ENCODE measurements around the gene IKZF3.
"Not testable (repeated sequence)": the region's sequence is repeated elsewhere in the genome, so short reads cannot be mapped to it uniquely, and the experiment has no call there.

Gene IKZF3

DNA sequence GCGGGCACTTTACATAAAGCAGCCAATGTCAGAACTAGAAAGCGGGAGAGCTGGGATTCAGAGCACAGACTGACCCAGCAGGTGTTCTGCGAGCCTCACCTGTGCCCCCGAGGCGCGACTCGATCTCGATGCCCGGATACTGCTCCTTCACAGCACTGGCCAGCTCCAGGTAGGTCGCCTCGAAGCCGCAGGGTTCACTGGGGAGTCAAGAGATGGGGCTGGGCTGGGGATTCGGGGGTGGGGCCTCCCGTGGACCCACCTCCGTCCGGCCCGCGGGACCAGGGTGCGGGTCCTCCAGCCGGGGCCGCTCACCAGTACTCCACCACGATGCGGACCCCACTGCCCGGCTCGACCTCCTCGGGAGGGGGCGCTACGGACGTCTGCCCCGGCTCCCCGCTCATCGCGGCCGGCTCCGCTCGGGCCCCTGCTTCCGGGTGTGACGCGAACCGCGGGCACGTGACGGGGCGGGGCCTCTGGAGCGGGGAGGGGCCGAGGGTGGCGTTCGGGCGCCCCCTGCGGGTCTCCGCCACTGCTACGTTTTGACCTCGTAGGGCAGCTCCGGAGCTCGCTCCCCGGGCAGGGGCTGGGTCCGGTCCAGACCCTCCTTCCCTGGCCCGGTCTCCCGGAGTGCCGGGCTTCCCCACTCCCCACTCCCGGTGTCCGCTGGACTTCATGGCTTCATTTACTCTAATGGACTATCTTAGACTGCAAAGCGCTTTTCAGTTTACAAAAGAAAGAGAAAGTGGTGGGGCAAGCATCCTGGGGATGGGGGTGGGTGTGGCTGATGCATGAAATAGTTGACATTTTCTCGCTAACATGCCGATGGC lies 133.8 kb downstream of the IKZF3 start, which contains the start of gene MIEN1:
Gene MIEN1 (minus strand): TSS at position 438 of the 827 bp plus-strand sequence. CDS start 37 bp downstream, at position 401.
- DNase-seq, result peak; percentile 87
- in situ Hi-C loops (cut with MboI; ENCODE audit: low pct_unique_long_range_greater_than_20kb, low sequenced_read_pairs), result no loop called here

GRCh38 chr17:39729280-39729851 lies 134.7 kb downstream of the IKZF3 start:
- no peak for DNase-seq
- in situ Hi-C loops (cut with MboI; ENCODE audit: low pct_unique_long_range_greater_than_20kb, low sequenced_read_pairs), result no loop called here

- in situ Hi-C loops (cut with MboI; ENCODE audit: low pct_unique_long_range_greater_than_20kb, low sequenced_read_pairs), result no loop called here
- no peak for DNase-seq
These were observed 136.6 kb downstream of the IKZF3 start for GRCh38 chr17:39727556-39727955.

DNA sequence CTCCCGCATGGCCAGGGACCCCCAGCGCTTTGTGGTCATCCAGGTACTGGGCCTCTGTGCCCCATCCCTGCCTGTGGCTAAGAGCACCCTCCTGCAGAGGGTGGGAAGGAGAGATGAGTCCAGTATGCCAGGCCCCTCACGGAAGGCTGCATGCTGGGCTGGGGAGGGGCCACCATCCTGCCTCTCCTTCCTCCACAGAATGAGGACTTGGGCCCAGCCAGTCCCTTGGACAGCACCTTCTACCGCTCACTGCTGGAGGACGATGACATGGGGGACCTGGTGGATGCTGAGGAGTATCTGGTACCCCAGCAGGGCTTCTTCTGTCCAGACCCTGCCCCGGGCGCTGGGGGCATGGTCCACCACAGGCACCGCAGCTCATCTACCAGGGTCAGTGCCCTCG lies 137.5 kb downstream of the IKZF3 start:
- no peak for DNase-seq
- in situ Hi-C loops (cut with MboI; ENCODE audit: low pct_unique_long_range_greater_than_20kb, low sequenced_read_pairs), result no loop called here

DNA sequence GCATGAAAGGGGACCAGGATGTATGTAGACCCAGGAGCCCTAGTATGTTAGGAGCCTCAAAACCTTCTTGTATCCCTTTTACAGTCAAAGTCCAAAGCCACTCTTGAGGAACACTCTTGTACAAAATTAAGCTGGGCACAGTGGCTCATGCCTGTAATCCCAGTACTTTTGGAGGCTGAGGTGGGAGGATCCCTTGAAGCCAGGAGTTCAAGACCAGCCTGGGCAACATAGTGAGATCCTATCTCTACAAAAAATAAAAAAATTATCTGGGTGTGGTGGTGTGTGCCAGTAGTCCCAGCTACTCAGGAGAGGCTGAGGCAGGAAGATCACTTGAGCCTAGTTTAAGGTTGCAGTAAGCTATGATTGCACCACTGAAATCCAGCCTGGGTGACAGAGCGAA lies 138.2 kb downstream of the IKZF3 start:
- not testable (repeated sequence) for DNase-seq

DNA sequence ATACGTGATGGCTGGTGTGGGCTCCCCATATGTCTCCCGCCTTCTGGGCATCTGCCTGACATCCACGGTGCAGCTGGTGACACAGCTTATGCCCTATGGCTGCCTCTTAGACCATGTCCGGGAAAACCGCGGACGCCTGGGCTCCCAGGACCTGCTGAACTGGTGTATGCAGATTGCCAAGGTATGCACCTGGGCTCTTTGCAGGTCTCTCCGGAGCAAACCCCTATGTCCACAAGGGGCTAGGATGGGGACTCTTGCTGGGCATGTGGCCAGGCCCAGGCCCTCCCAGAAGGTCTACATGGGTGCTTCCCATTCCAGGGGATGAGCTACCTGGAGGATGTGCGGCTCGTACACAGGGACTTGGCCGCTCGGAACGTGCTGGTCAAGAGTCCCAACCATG lies 139.4 kb downstream of the IKZF3 start:
- in situ Hi-C loops (cut with MboI; ENCODE audit: low pct_unique_long_range_greater_than_20kb, low sequenced_read_pairs), result no loop called here
- no peak for DNase-seq

More for the DNA sequence above, 138.2 kb downstream of the IKZF3 start:
- in situ Hi-C loops (cut with MboI; ENCODE audit: low pct_unique_long_range_greater_than_20kb, low sequenced_read_pairs), result not testable (repeated sequence)

DNA sequence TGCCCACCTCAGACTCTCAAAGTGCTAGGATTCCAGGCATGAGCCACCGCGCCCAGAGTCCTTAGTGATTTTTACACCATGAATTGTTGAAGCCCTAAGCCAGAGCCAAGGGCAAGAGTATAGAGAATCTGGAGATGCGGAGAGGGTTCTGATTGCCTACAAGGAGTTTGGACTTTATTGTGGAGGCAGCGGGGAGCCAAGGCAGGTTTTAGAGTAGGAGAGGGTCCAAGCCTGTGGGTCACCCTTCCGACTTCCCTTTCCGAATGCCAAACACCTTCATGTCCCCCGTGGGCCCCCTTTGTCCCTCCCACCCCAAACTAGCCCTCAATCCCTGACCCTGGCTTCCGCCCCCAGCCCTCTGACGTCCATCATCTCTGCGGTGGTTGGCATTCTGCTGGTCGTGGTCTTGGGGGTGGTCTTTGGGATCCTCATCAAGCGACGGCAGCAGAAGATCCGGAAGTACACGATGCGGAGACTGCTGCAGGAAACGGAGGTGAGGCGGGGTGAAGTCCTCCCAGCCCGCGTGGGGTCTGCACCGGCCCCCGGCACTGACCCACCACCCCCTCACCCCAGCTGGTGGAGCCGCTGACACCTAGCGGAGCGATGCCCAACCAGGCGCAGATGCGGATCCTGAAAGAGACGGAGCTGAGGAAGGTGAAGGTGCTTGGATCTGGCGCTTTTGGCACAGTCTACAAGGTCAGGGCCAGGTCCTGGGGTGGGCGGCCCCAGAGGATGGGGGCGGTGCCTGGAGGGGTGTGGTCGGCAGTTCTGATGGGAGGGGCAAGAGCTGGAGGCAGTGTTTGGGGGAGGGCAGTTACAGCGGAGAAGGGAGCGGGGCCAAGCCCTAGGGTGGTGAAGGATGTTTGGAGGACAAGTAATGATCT lies 140.9 kb downstream of the IKZF3 start:
- in situ Hi-C loops (cut with MboI; ENCODE audit: low pct_unique_long_range_greater_than_20kb, low sequenced_read_pairs), result no loop called here
- DNase-seq, result peak; percentile 7

- no peak for DNase-seq
These were observed 142.0 kb downstream of the IKZF3 start for GRCh38 chr17:39722104-39722503.

DNA sequence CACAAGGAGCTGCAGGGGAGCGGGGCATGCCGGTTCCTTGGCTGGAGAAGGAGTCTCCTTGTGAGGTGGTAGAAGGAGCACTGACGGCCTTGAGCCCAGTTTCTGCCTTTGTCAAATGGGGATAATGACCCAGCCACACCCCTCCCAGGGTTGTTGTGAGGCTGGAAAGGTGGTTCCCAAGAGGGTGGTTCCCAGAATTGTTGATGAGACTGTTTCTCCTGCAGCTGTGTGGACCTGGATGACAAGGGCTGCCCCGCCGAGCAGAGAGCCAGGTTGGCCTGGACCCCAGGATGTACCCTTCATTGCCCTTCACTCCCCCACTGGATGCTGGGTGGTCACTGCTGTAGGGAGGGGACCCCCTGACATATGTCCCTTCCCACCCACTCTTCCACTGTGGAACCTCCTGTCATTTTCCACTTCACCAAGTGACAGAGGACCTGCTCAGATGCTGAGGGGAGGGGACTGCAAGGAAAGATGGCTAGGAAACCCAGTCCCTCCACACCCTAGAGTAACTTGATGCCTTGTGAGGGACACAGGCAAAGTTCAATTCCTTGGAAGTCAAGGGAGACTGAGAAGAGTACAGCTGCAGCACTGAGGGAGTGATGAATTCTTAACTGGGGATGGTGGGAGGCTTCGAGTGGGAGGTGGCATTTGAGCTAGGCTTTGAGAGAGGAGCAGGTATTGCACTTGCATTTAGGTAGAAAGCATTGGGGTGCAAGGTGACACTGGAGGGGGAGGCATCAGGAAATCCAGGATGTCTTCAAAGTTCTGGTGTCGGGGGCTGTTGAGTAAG lies 144.4 kb downstream of the IKZF3 start:
- no peak for DNase-seq
- in situ Hi-C loops (cut with MboI; ENCODE audit: low pct_unique_long_range_greater_than_20kb, low sequenced_read_pairs), result no loop called here

More at GRCh38 chr17:39722104-39722503, 142.0 kb downstream of the IKZF3 start:
- in situ Hi-C loops (cut with MboI; ENCODE audit: low pct_unique_long_range_greater_than_20kb, low sequenced_read_pairs), result no loop called here

- DNase-seq, result no peak
- in situ Hi-C loops (cut with MboI; ENCODE audit: low pct_unique_long_range_greater_than_20kb, low sequenced_read_pairs), result no loop called here
These were observed 146.5 kb downstream of the IKZF3 start for GRCh38 chr17:39717660-39718059.

- in situ Hi-C loops (cut with MboI; ENCODE audit: low pct_unique_long_range_greater_than_20kb, low sequenced_read_pairs), result no loop called here
- DNase-seq, result no peak
These were observed 147.1 kb downstream of the IKZF3 start for GRCh38 chr17:39716879-39717536.

- in situ Hi-C loops (cut with MboI; ENCODE audit: low pct_unique_long_range_greater_than_20kb, low sequenced_read_pairs), result no loop called here
- no peak for DNase-seq
These were observed 147.9 kb downstream of the IKZF3 start for GRCh38 chr17:39716073-39716818.

DNA sequence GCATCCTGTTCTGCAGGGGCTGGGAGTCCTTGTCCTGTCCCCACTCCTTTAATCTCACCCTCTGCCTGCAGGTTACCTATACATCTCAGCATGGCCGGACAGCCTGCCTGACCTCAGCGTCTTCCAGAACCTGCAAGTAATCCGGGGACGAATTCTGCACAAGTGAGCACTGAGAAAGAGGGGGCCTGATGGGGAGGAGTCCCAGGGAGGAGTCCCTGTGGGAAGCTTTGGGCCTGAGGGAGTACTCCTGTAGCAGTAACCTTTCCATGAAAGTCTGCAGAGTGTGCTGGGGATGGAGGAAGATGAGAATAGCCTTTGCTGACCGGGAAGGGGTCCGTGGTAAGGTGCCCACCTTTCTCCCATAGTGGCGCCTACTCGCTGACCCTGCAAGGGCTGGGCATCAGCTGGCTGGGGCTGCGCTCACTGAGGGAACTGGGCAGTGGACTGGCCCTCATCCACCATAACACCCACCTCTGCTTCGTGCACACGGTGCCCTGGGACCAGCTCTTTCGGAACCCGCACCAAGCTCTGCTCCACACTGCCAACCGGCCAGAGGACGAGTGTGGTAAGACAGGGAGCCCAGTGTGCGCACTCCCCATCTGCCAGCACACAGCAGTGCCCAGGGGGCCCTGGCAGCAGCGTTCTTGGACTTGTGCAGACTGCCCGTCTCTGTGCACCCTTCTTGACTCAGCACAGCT lies 148.6 kb downstream of the IKZF3 start:
- in situ Hi-C loops (cut with MboI; ENCODE audit: low pct_unique_long_range_greater_than_20kb, low sequenced_read_pairs), result no loop called here
- DNase-seq, result no peak

- DNase-seq, result no peak
- in situ Hi-C loops (cut with MboI; ENCODE audit: low pct_unique_long_range_greater_than_20kb, low sequenced_read_pairs), result no loop called here
These were observed 149.9 kb downstream of the IKZF3 start for GRCh38 chr17:39714234-39714633.

- DNase-seq, result no peak
- in situ Hi-C loops (cut with MboI; ENCODE audit: low pct_unique_long_range_greater_than_20kb, low sequenced_read_pairs), result no loop called here
These were observed 152.3 kb downstream of the IKZF3 start for GRCh38 chr17:39711851-39712250.

GRCh38 chr17:39711071-39711470 lies 153.0 kb downstream of the IKZF3 start:
- DNase-seq; in situ Hi-C loops (cut with MboI; ENCODE audit: low pct_unique_long_range_greater_than_20kb, low sequenced_read_pairs): not testable (repeated sequence)
